IgD-negative memory B cell (primary cell): ENCODE results near the gene SF3B2. TPM values are rescaled to one million over a fixed set of nuclear protein-coding genes. Genes with fewer than 3 reads are reported as not detected.

Experiments used
- H3K27ac Mint-ChIP-seq, 3 donors: one replicate each; pipeline ENCODE4 v1.8.0; 2020 to 2022; ENCODE audit warnings: mild to moderate bottlenecking in 3 of 3, mixed read lengths in 3 of 3, moderate library complexity in 1 of 3
- H3K27me3 Mint-ChIP-seq: one replicate; pipeline ENCODE4 v1.8.0; 2021; ENCODE audit warnings: mixed read lengths
- H3K36me3 Mint-ChIP-seq: one replicate; pipeline ENCODE4 v1.8.0; 2020; ENCODE audit warnings: mild to moderate bottlenecking, mixed read lengths
- H3K4me1 Mint-ChIP-seq, 3 donors: one replicate each; pipeline ENCODE4 v1.8.0; 2020 to 2022; ENCODE audit warnings: mixed read lengths in 3 of 3, mild to moderate bottlenecking in 1 of 3
- H3K4me3 Mint-ChIP-seq, 4 donors: one replicate each; pipeline ENCODE4 v1.8.0; 2020 to 2022; ENCODE audit warnings: mild to moderate bottlenecking in 4 of 4, mixed read lengths in 4 of 4, moderate library complexity in 3 of 4
- H3K9me3 Mint-ChIP-seq, 3 donors: one replicate each; pipeline ENCODE4 v1.8.0; 2020 to 2021; ENCODE audit warnings: mixed read lengths in 3 of 3, mild to moderate bottlenecking in 1 of 3
- polyA plus RNA-seq: library from polyadenylated mRNA; unstranded; fragments of 300-500 nt; fragmentation: Illumina TruSeq; gene quantifications from one replicate; pipeline ENCODE4 v1.2.3, GENCODE V29; 2021

SF3B2 gene
- polyA plus RNA-seq, 1 donor from 2014 or later: 91.8 TPM

- Mint-ChIP-seq H3K9me3 (peaks cover 0 to 2% (median 0%) of the 10 kb centered on the region in 3 donors), H3K36me3 (no peaks in the 10 kb centered on the region), H3K27me3 (peaks cover 7% of the 10 kb centered on the region), H3K4me1 (no peaks in the 10 kb centered on the region), H3K4me3 (no peak overlapping the region), H3K27ac (peak overlapping the region in 1 of 3 donors; percentile 39)
Observed at GRCh38 chr11:66032957-66033735, 19.0 kb upstream of the SF3B2 start.

GRCh38 chr11:66035653-66036333 is 16.4 kb upstream of the SF3B2 start:
- H3K27me3 Mint-ChIP-seq: peaks cover 7% of the 10 kb centered on the region
- H3K27ac Mint-ChIP-seq: no peak overlapping the region
- H3K36me3 Mint-ChIP-seq: no peaks in the 10 kb centered on the region
- peaks cover 0 to 2% (median 0%) of the 10 kb centered on the region in 3 donors for H3K9me3 Mint-ChIP-seq
- H3K4me3 Mint-ChIP-seq: no peak overlapping the region
- no peaks in the 10 kb centered on the region for H3K4me1 Mint-ChIP-seq

- Mint-ChIP-seq H3K4me3 (no peak overlapping the region), H3K27ac (no peak overlapping the region), H3K4me1 (no peaks in the 10 kb centered on the region), H3K27me3 (peaks cover 7% of the 10 kb centered on the region), H3K9me3 (peaks cover 0 to 2% (median 0%) of the 10 kb centered on the region in 3 donors), H3K36me3 (no peaks in the 10 kb centered on the region)
Observed at GRCh38 chr11:66036334-66036710, 15.8 kb upstream of the SF3B2 start.

GRCh38 chr11:66037327-66037726 is 14.8 kb upstream of the SF3B2 start:
- Mint-ChIP-seq H3K9me3 (peaks cover 0 to 2% (median 0%) of the 10 kb centered on the region in 3 donors), H3K4me3 (no peak overlapping the region), H3K36me3 (no peaks in the 10 kb centered on the region), H3K4me1 (no peaks in the 10 kb centered on the region), H3K27me3 (peaks cover 7% of the 10 kb centered on the region), H3K27ac (no peak overlapping the region)

- H3K36me3 Mint-ChIP-seq: peaks cover 2% of the 10 kb centered on the region
- H3K27ac Mint-ChIP-seq: no peak overlapping the region
- H3K27me3 Mint-ChIP-seq: peaks cover 6% of the 10 kb centered on the region
- H3K4me3 Mint-ChIP-seq: no peak overlapping the region
- peaks cover 0 to 3% (median 2%) of the 10 kb centered on the region in 3 donors for H3K4me1 Mint-ChIP-seq
- peaks cover 0 to 2% (median 0%) of the 10 kb centered on the region in 3 donors for H3K9me3 Mint-ChIP-seq
Observed at GRCh38 chr11:66039765-66040164, 12.4 kb upstream of the SF3B2 start.

- Mint-ChIP-seq H3K36me3 (peaks cover 2% of the 10 kb centered on the region), H3K4me1 (peaks cover 4 to 8% (median 6%) of the 10 kb centered on the region in 3 donors), H3K27me3 (no peaks in the 10 kb centered on the region), H3K27ac (no peak overlapping the region), H3K4me3 (no peak overlapping the region), H3K9me3 (no peaks in the 10 kb centered on the region)
Observed at GRCh38 chr11:66042227-66042995, 9.8 kb upstream of the SF3B2 start.

- H3K27ac Mint-ChIP-seq: no peak overlapping the region
- H3K4me1 Mint-ChIP-seq: peaks cover 4 to 8% (median 6%) of the 10 kb centered on the region in 3 donors
- no peaks in the 10 kb centered on the region for H3K27me3 Mint-ChIP-seq
- H3K4me3 Mint-ChIP-seq: no peak overlapping the region
- H3K36me3 Mint-ChIP-seq: peaks cover 2% of the 10 kb centered on the region
- no peaks in the 10 kb centered on the region for H3K9me3 Mint-ChIP-seq
Observed at GRCh38 chr11:66042996-66043906, 8.9 kb upstream of the SF3B2 start.

GRCh38 chr11:66044757-66045156 is 7.4 kb upstream of the SF3B2 start:
- peak overlapping the region in 1 of 3 donors; percentile 40 for H3K27ac Mint-ChIP-seq
- peak overlapping the region in 3 of 4 donors; percentile 25 to 65 (median 57) for H3K4me3 Mint-ChIP-seq
- peaks cover 5% of the 10 kb centered on the region for H3K27me3 Mint-ChIP-seq
- H3K9me3 Mint-ChIP-seq: no peaks in the 10 kb centered on the region
- H3K36me3 Mint-ChIP-seq: peaks cover 2% of the 10 kb centered on the region
- H3K4me1 Mint-ChIP-seq: peaks cover 4 to 8% (median 6%) of the 10 kb centered on the region in 3 donors

- Mint-ChIP-seq H3K4me1 (peaks cover 4 to 8% (median 6%) of the 10 kb centered on the region in 3 donors), H3K27me3 (peaks cover 5% of the 10 kb centered on the region), H3K27ac (peak overlapping the region in 1 of 3 donors; percentile 40), H3K36me3 (peaks cover 2% of the 10 kb centered on the region), H3K4me3 (peak overlapping the region in 2 of 4 donors; percentile 50 to 57), H3K9me3 (no peaks in the 10 kb centered on the region)
Observed at GRCh38 chr11:66045177-66045639, 7.0 kb upstream of the SF3B2 start.

- Mint-ChIP-seq H3K27me3 (peaks cover 6% of the 10 kb centered on the region), H3K4me1 (peaks cover 9 to 13% (median 10%) of the 10 kb centered on the region in 3 donors), H3K36me3 (peaks cover 2% of the 10 kb centered on the region), H3K4me3 (peak overlapping the region in 1 of 4 donors; percentile 6), H3K9me3 (no peaks in the 10 kb centered on the region), H3K27ac (peak overlapping the region in 1 of 3 donors; percentile 50)
Observed at GRCh38 chr11:66046901-66047300, 5.3 kb upstream of the SF3B2 start.

GRCh38 chr11:66047541-66048365 is 4.4 kb upstream of the SF3B2 start:
- no peak overlapping the region for H3K27ac Mint-ChIP-seq
- no peaks in the 10 kb centered on the region for H3K9me3 Mint-ChIP-seq
- H3K4me3 Mint-ChIP-seq: peak overlapping the region in 1 of 4 donors; percentile 26
- peaks cover 4% of the 10 kb centered on the region for H3K36me3 Mint-ChIP-seq
- H3K4me1 Mint-ChIP-seq: peaks cover 10 to 16% (median 14%) of the 10 kb centered on the region in 3 donors
- peaks cover 6% of the 10 kb centered on the region for H3K27me3 Mint-ChIP-seq

- H3K4me1 Mint-ChIP-seq: peaks cover 14 to 21% (median 14%) of the 10 kb centered on the region in 3 donors
- peaks cover 4% of the 10 kb centered on the region for H3K36me3 Mint-ChIP-seq
- H3K27me3 Mint-ChIP-seq: peaks cover 6% of the 10 kb centered on the region
- H3K27ac Mint-ChIP-seq: peak within 1 kb of the TSS in 1 of 3 donors; percentile 28
- no peaks in the 10 kb centered on the region for H3K9me3 Mint-ChIP-seq
- H3K4me3 Mint-ChIP-seq: peak within 1 kb of the TSS in 2 of 4 donors; percentile 26 to 65
Observed at GRCh38 chr11:66048547-66049323, 3.4 kb upstream of the SF3B2 start, which contains the start of gene GAL3ST3. GAL3ST3 (minus strand) TSS chr11:66049161; CDS start chr11:66045415, 3,746 bp downstream.
